Calu3 (cell line): Measurements from ENCODE around the gene NDST4. TPM values are rescaled to one million over a fixed set of nuclear protein-coding genes. Genes with fewer than 3 reads are reported as not detected.

Experiments used
- BruUV-seq: library from RNA; stranded (reverse); fragments of 400-500 nt; replicated peaks from 2 replicates; lab custom pipeline; 2021; lab: Mats Ljungman, UMichigan
- CTCF ChIA-PET: fragments of 300-600 bp; sonication (Branson Sonifier 250); formaldehyde crosslinking; loops from one replicate; lab custom pipeline; 2022; ENCODE audit warnings: antibody characterized with exemption; lab: Charles Lee
- DNase-seq: peaks from one replicate; pipeline ENCODE4 v3.0.0; 2022
- H3K27ac Mint-ChIP-seq: one replicate; pipeline ENCODE4 v1.8.0; 2022; ENCODE audit warnings: mixed read lengths; ENCODE audit not compliant: unreplicated experiment
- H3K27me3 Mint-ChIP-seq: one replicate; pipeline ENCODE4 v1.8.0; 2022; ENCODE audit warnings: mixed read lengths; ENCODE audit not compliant: unreplicated experiment
- H3K36me3 Mint-ChIP-seq: one replicate; pipeline ENCODE4 v1.8.0; 2022; ENCODE audit warnings: mild to moderate bottlenecking, moderate library complexity, mixed read lengths; ENCODE audit not compliant: insufficient read depth, unreplicated experiment
- H3K4me1 Mint-ChIP-seq: one replicate; pipeline ENCODE4 v1.8.0; 2022; ENCODE audit warnings: mild to moderate bottlenecking, low read depth, mixed read lengths; ENCODE audit not compliant: unreplicated experiment
- H3K4me3 Mint-ChIP-seq: one replicate; pipeline ENCODE4 v1.8.0; 2022; ENCODE audit warnings: mild to moderate bottlenecking, low read depth, moderate library complexity, mixed read lengths; ENCODE audit not compliant: unreplicated experiment
- H3K9me3 Mint-ChIP-seq: one replicate; pipeline ENCODE4 v1.8.0; 2022; ENCODE audit warnings: low read depth, mixed read lengths; ENCODE audit not compliant: unreplicated experiment
- CTCF ChIP-seq: fragments of 200-600 bp; IDR thresholded peaks from one replicate; pipeline ENCODE4 v1.8.0; 2022; ENCODE audit warnings: antibody characterized with exemption; ENCODE audit not compliant: unreplicated experiment
- intact Hi-C: fragments of 100-400 bp; cut with micrococcal nuclease; formaldehyde crosslinking; loops from one replicate; pipeline ENCODE4 v1.10.0; 2022; ENCODE audit not compliant: unreplicated experiment
- total RNA-seq: library from RNA; stranded (reverse); gene quantifications from 2 replicates; pipeline ENCODE4 v1.2.3, GENCODE V29; 2022

Gene NDST4
- total RNA-seq, 1 experiment from 2014 or later, result not detected

GRCh38 chr4:115117651-115118050 lies 4.2 kb upstream of the NDST4 start:
- no peaks in the 10 kb centered on the region for H3K27me3 Mint-ChIP-seq
- no peak for TF ChIP-seq CTCF
- no peak for DNase-seq
- no peak overlapping the region for H3K27ac Mint-ChIP-seq
- CTCF ChIA-PET, result no interaction called here
- H3K36me3 Mint-ChIP-seq, result no peaks in the 10 kb centered on the region
- no TSS peak for BruUV-seq
- H3K4me3 Mint-ChIP-seq, result no peak overlapping the region
- intact Hi-C loops, result loop anchor here (10.0 kb wide), 1 partner anchor 333 kb away; no protein-coding TSS in a partner anchor
- no peaks in the 10 kb centered on the region for H3K9me3 Mint-ChIP-seq
- H3K4me1 Mint-ChIP-seq, result no peaks in the 10 kb centered on the region

GRCh38 chr4:115110191-115111181 lies 2.9 kb downstream of the NDST4 start:
- intact Hi-C loops, result loop anchor here (10.0 kb wide), 1 partner anchor 326 kb away; no protein-coding TSS in a partner anchor
- no peak for TF ChIP-seq CTCF
- Mint-ChIP-seq H3K4me3 (no peak overlapping the region), H3K36me3 (no peaks in the 10 kb centered on the region), H3K9me3 (no peaks in the 10 kb centered on the region), H3K4me1 (no peaks in the 10 kb centered on the region), H3K27ac (no peak overlapping the region), H3K27me3 (no peaks in the 10 kb centered on the region)
- CTCF ChIA-PET, result no interaction called here
- no TSS peak for BruUV-seq
- no peak for DNase-seq

- TF ChIP-seq CTCF, result no peak
- Mint-ChIP-seq H3K27ac (no peak overlapping the region), H3K36me3 (no peaks in the 10 kb centered on the region), H3K4me1 (no peaks in the 10 kb centered on the region), H3K4me3 (no peak overlapping the region), H3K27me3 (no peaks in the 10 kb centered on the region), H3K9me3 (no peaks in the 10 kb centered on the region)
- CTCF ChIA-PET, result no interaction called here
- DNase-seq, result no peak
- BruUV-seq, result no TSS peak
- intact Hi-C loops, result no loop called here
Measured at GRCh38 chr4:115108850-115109249, 4.6 kb downstream of the NDST4 start.

GRCh38 chr4:115107411-115107810 lies 6.0 kb downstream of the NDST4 start:
- CTCF ChIA-PET, result no interaction called here

More at GRCh38 chr4:115107411-115107810, 6.0 kb downstream of the NDST4 start:
- no peak overlapping the region for H3K4me3 Mint-ChIP-seq
- no peak for TF ChIP-seq CTCF
- H3K9me3 Mint-ChIP-seq, result no peaks in the 10 kb centered on the region
- intact Hi-C loops, result no loop called here
- BruUV-seq, result no TSS peak
- H3K27ac Mint-ChIP-seq, result no peak overlapping the region
- DNase-seq, result no peak
- no peaks in the 10 kb centered on the region for H3K36me3 Mint-ChIP-seq
- H3K27me3 Mint-ChIP-seq, result no peaks in the 10 kb centered on the region
- no peaks in the 10 kb centered on the region for H3K4me1 Mint-ChIP-seq
